Heart right ventricle (tissue), 16 donors: ENCODE data around the gene BDKRB2. TPM values are rescaled to one million over a fixed set of nuclear protein-coding genes. Genes with fewer than 3 reads are reported as not detected.
A peak's percentile ranks its signal among the peaks of the same experiment; 100 is the strongest.

ENCODE experiments used
- ATAC-seq, 8 donors: fragments of 200-7000 bp; cut with Tn5 transposase; one replicate each; pipeline ENCODE4 v1.9.1; 2020; ENCODE audit warnings: mild to moderate bottlenecking in 8 of 8, moderate library complexity in 8 of 8, moderate number of reproducible peaks in 1 of 8
- DNase-seq, 2 donors: peaks; one replicate each; pipeline ENCODE4 v3.0.0-alpha.2; 2020
- H3K27ac ChIP-seq, 10 donors: fragments of 200-600 bp; sonication (generic) in 2 of 10; one replicate each; pipeline versions ENCODE4 v1.5.0 to v1.8.0; 2020 to 2022; ENCODE audit warnings: mild to moderate bottlenecking in 3 of 10
- H3K27me3 ChIP-seq, 7 donors: fragments of 200-600 bp; one replicate each; pipeline ENCODE4 v1.8.0; 2021 to 2022; ENCODE audit warnings: mild to moderate bottlenecking in 2 of 7
- H3K36me3 ChIP-seq, 9 donors: fragments of 200-600 bp; sonication (generic) in 1 of 9; one replicate each; pipeline versions ENCODE4 v1.5.0 to v1.8.0; 2020 to 2022; ENCODE audit warnings: mild to moderate bottlenecking in 2 of 9
- H3K4me1 ChIP-seq, 9 donors: fragments of 200-600 bp; sonication (generic) in 1 of 9; one replicate each; pipeline versions ENCODE4 v1.5.0 to v1.8.0; 2020 to 2022; ENCODE audit warnings: mild to moderate bottlenecking in 4 of 9
- H3K4me3 ChIP-seq, 10 donors: fragments of 200-600 bp; sonication (generic) in 2 of 10; one replicate each; pipeline versions ENCODE4 v1.5.0 to v1.8.0; 2020 to 2022; ENCODE audit warnings: mild to moderate bottlenecking in 7 of 10, moderate library complexity in 2 of 10
- H3K9me3 ChIP-seq, 11 donors: fragments of 200-600 bp in 10 of 11; sonication (generic) in 2 of 11; one replicate each; pipeline versions ENCODE4 v1.5.0 to v1.8.0; 2013 to 2022; ENCODE audit warnings: mild to moderate bottlenecking in 2 of 11, control low read depth in 1 of 11, moderate library complexity in 1 of 11
- WGBS, 2 donors: extraction: QIAGEN DNeasy Blood & Tissue Kit; methylation state at CpG; one replicate each; pipeline ENCODE4 v1.1.7; 2013; ENCODE audit warnings: inconsistent platforms in 1 of 2; 5-methylcytosine and 5-hydroxymethylcytosine counted together
- intact Hi-C, 10 donors: fragments of 100-400 bp; cut with DNase I; formaldehyde crosslinking; loops; one replicate each; pipeline versions ENCODE4 v1.11.1 to v1.14.2; 2022
- polyA plus RNA-seq, 2 donors: library from polyadenylated mRNA; stranded (reverse); fragments of 200-250 nt; gene quantifications; one replicate each; pipeline ENCODE4 v1.2.3, GENCODE V29; 2013
- total RNA-seq, 10 donors: library from RNA; stranded (reverse); fragmentation: NEBNext Ultra II Directional in 3 of 10; extraction: Animal tissue kit (Norgen Biotek cat#: 25700) in 3 of 10; gene quantifications; one replicate each; pipeline versions ENCODE4 v1.2.1 to v1.2.4, GENCODE V29; 2021 to 2023
- TF ChIP-seq, protein P1 (sequence below), 9 donors: fragments of 200-600 bp; sonication (generic) in 2 of 9; IDR thresholded peaks; one replicate each; pipeline versions ENCODE4 v1.5.0 to v1.8.0; 2021 to 2022; ENCODE audit warnings: antibody characterized with exemption in 9 of 9, mild to moderate bottlenecking in 5 of 9, moderate library complexity in 1 of 9
- donor health status: Arrhythmogenic right ventricular cardiomyopathy.
- donor health status: ischemic (EF 13 %, LVEDD 7.1; RV severe dilation, severe dysfunction).
- donor health status: healthy with polysubstance abuse.
- donor health status: DM: no; HTN: yes; CAD: no.
- donor health status: DM: no; HTN: no; CAD: no.
- donor health status: ischemic (EF 25% LVEDD 6.9; RV normal size, moderate dysfunction).
- donor health status: ischemic (EF 25% LVEDD 5.7; RV mildly dilated, moderate dysfunction).
- donor health status: healthy.
- donor health status: DM: yes; HTN: yes; CAD: no.
- donor health status: Ischemic cardiomyopathy.
- donor health status: ischemic (EF 35%, LVEDD 5.7; RV mildly dilated, moderate dysfunction).
- donor health status: nonischemic (EF 11% LVEDD 7.7; RV severe dilation, severe dysfunction).
- donor health status: DM: yes; HTN: yes; CAD: no.
- donor health status: PGD.
- donor health status: ischemic (EF 29% LVEDD 5.4; RV normal size, mild dysfunction).
- donor health status: nonischemic (EF 23%, LVEDD 6.1; RV moderate dilation, normal function).

Gene BDKRB2
- total and polyA plus RNA-seq, 12 donors: 0.19 to 3.6 (median 0.59) TPM

DNA sequence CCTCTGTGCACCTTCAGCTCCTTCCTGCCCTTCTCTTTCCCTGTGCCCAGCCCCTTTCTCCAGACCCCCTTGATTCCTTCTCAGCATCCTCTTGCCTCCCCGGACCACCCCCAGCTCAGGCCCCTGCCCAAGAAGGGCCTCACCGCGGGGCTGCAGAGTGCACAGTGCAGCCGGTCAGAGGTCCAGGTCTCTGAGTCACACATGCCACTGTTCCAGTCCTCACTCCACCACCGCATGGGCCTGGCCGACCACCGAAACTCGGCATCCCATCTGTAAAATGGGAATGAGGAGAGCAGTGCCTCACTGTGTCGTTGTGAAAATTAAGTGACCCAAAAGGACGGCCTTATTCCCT is 64.7 kb downstream of the BDKRB2 start:
- Histone ChIP-seq H3K4me3 (no peak overlapping the region), H3K27ac (no peak overlapping the region), H3K9me3 (peaks cover 0 to 24% (median 0%) of the 10 kb centered on the region in 11 donors), H3K27me3 (peaks cover 0 to 6% (median 0%) of the 10 kb centered on the region in 7 donors), H3K36me3 (no peaks in the 10 kb centered on the region), H3K4me1 (no peaks in the 10 kb centered on the region)
- TF ChIP-seq, protein P1, sequence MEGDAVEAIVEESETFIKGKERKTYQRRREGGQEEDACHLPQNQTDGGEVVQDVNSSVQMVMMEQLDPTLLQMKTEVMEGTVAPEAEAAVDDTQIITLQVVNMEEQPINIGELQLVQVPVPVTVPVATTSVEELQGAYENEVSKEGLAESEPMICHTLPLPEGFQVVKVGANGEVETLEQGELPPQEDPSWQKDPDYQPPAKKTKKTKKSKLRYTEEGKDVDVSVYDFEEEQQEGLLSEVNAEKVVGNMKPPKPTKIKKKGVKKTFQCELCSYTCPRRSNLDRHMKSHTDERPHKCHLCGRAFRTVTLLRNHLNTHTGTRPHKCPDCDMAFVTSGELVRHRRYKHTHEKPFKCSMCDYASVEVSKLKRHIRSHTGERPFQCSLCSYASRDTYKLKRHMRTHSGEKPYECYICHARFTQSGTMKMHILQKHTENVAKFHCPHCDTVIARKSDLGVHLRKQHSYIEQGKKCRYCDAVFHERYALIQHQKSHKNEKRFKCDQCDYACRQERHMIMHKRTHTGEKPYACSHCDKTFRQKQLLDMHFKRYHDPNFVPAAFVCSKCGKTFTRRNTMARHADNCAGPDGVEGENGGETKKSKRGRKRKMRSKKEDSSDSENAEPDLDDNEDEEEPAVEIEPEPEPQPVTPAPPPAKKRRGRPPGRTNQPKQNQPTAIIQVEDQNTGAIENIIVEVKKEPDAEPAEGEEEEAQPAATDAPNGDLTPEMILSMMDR (IDR thresholded peaks at IDR 0.05): no peak
- ATAC-seq (peak in 2 of 8 donors; percentile 8 to 26), DNase-seq (no peak)
- WGBS, 2 donors: 92 to 97% methylated on average over 10 of the region's 10 CpGs
- intact Hi-C loops: no loop called here

DNA sequence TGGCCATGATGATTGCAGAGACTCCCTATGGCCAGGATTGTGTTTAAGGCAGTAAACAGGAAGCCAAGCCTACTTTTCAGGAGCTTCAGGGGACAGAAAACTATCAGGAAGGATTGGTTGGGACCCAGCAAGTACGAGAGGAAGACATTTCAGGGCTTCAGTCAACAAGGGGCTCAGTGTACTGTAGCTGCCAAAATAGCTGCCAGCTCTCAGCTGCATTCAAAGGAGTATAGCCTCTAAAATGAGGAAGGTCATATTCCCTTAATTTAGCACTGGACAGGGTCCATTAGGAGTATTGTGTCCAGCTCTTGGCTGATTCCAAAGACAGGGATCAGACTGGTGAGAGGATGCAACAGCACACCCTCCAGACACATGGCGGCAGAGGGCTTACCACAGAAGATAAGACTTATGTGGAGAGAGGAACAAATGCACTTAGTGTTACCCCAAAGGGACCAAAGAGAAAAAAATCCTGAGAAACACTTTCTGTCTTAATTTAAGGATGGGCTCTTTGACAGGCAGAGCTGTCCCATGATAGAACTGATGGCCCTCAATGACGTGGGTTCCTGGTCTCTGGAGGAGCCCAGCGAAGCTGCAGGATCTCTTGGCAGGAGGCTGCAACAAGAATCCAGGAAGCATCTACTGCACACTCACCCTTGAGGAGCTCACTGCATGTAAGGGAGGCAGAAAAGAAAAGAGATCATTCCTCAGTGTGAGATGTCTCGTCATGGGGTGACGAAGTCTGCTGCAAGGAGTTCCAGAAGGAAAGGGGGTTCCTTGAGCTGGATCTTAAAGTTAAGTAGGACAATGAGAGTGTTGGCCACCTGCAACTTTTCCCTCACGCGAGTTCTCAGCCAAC is 66.2 kb downstream of the BDKRB2 start:
- ATAC-seq (no peak), DNase-seq (no peak)
- H3K9me3 ChIP-seq: peaks cover 0 to 24% (median 0%) of the 10 kb centered on the region in 11 donors
- H3K4me3 ChIP-seq: no peak overlapping the region
- H3K27ac ChIP-seq: no peak overlapping the region
- no peaks in the 10 kb centered on the region for H3K36me3 ChIP-seq
- TF ChIP-seq, protein P1 (IDR thresholded peaks at IDR 0.05): no peak
- H3K27me3 ChIP-seq: peaks cover 0 to 6% (median 0%) of the 10 kb centered on the region in 7 donors
- intact Hi-C loops: loop anchor here in 9 of 10 donors (5.0 to 10.0 kb wide), 5 partner anchors 168 to 706 kb away; no protein-coding TSS in a partner anchor
- H3K4me1 ChIP-seq: peaks cover 0 to 10% (median 4%) of the 10 kb centered on the region in 9 donors
- WGBS, 2 donors: 70 to 76% methylated on average over 8 of the region's 8 CpGs

DNA sequence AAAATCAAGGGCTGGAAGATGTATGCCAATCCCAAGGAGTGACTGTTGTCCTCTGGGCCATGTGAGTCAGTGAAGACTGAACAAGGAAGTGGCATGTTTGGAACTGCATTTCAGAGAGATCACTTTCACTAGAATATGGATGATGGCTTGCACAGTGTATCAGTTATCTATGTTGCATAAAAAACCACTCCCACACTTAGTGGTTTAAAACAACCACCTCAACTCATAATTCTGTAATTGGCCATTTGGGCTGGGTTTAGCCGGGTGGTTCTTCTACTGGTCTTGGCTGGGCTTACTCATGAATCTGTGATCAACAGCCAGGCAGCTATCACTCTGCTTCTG is 66.8 kb downstream of the BDKRB2 start:
- H3K9me3 ChIP-seq: peaks cover 0 to 24% (median 0%) of the 10 kb centered on the region in 11 donors
- H3K36me3 ChIP-seq: no peaks in the 10 kb centered on the region
- no peak overlapping the region for H3K27ac ChIP-seq
- TF ChIP-seq, protein P1 (IDR thresholded peaks at IDR 0.05): no peak
- ATAC-seq: no peak
- intact Hi-C loops: loop anchor here in 9 of 10 donors (5.0 to 10.0 kb wide), 5 partner anchors 169 to 707 kb away; no protein-coding TSS in a partner anchor
- no peak overlapping the region for H3K4me3 ChIP-seq
- H3K4me1 ChIP-seq: peaks cover 0 to 10% (median 4%) of the 10 kb centered on the region in 9 donors
- WGBS, 2 donors: 98 to 100% methylated on average over 1 of the region's 1 CpG
- H3K27me3 ChIP-seq: peaks cover 0 to 6% (median 0%) of the 10 kb centered on the region in 7 donors
- DNase-seq: no peak

DNA sequence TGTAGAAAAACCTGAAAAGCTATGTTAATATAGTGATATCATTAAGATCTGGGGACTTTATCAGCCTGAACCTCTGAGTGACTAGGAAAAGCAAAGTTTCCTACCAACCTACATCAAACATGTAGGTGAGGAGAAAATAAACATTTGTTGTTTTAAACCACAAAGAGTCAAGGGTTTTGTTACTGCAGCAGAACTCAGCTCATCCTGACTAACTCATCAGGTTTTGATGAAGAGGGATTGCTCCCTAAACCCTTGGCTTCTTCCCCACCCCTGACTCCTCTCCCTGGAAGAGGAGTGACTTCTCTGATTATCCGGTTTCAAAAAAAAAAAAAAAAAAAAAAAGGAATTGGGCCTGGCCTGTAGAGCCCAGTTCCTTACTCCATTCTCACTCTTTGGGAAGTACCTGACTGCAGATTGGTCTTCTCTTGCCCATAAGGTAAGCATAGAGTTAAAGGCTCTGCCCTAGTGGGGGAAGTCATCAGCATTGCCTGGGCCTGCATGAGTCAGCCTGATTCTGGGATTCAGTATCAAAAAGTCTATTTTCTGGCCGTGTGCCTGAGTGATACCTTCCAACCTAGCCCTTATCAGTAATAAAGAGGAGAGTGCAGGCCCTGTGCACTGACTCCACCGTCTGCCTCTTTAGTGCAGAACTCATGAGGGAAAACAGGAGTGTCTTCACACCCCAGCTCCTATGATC is 68.3 kb downstream of the BDKRB2 start:
- no peak overlapping the region for H3K27ac ChIP-seq
- no peak for ATAC-seq

More for the DNA sequence above, 68.3 kb downstream of the BDKRB2 start:
- Histone ChIP-seq H3K36me3 (no peaks in the 10 kb centered on the region), H3K9me3 (peaks cover under 1 to 31% (median 7%) of the 10 kb centered on the region in 11 donors), H3K4me1 (peaks cover 0 to 10% (median 4%) of the 10 kb centered on the region in 9 donors), H3K4me3 (no peak overlapping the region), H3K27me3 (peaks cover 0 to 6% (median 0%) of the 10 kb centered on the region in 7 donors)
- TF ChIP-seq, protein P1 (IDR thresholded peaks at IDR 0.05): no peak
- DNase-seq: no peak
- intact Hi-C loops: loop anchor here in 9 of 10 donors (5.0 to 10.0 kb wide), 5 partner anchors 171 to 708 kb away; no protein-coding TSS in a partner anchor
- 24 to 33% methylated on average over 3 of the region's 3 CpGs for WGBS, 2 donors
